HG03095 (cell line): ENCODE measurements around the gene CTAGE9.
A peak's percentile ranks its signal among the peaks of the same experiment; 100 is the strongest.
"Not testable (repeated sequence)": the region's sequence is repeated elsewhere in the genome, so short reads cannot be mapped to it uniquely, and the experiment has no call there.

ENCODE experiments used
- ATAC-seq: cut with Tn5 transposase; IDR thresholded peaks from one replicate; pipeline ENCODE4 v1.9.1; 2021; ENCODE audit warnings: moderate library complexity; ENCODE audit not compliant: unreplicated experiment

The CTAGE9 gene

GRCh38 chr6:131729550-131729949, 18.7 kb upstream of the CTAGE9 start:
- no peak for ATAC-seq

- no peak for ATAC-seq
These were observed 17.6 kb upstream of the CTAGE9 start for GRCh38 chr6:131728296-131728939.

GRCh38 chr6:131727868-131728267, 17.1 kb upstream of the CTAGE9 start:
- no peak for ATAC-seq

GRCh38 chr6:131727467-131727866, 16.6 kb upstream of the CTAGE9 start:
- ATAC-seq = no peak

- ATAC-seq = no peak
These were observed 13.3 kb upstream of the CTAGE9 start for GRCh38 chr6:131724114-131724513.

GRCh38 chr6:131721161-131721560, 10.3 kb upstream of the CTAGE9 start:
- ATAC-seq = no peak

- no peak for ATAC-seq
These were observed 7.2 kb upstream of the CTAGE9 start for GRCh38 chr6:131717836-131718542.

- not testable (repeated sequence) for ATAC-seq
These were observed 4.8 kb upstream of the CTAGE9 start for GRCh38 chr6:131715567-131715966.

GRCh38 chr6:131703905-131704304, 6.9 kb downstream of the CTAGE9 start:
- not testable (repeated sequence) for ATAC-seq

GRCh38 chr6:131700851-131701250, 10.0 kb downstream of the CTAGE9 start:
- ATAC-seq = not testable (repeated sequence)

GRCh38 chr6:131696956-131697355, 13.9 kb downstream of the CTAGE9 start:
- ATAC-seq = no peak

- ATAC-seq = peak; percentile 73
These were observed 15.9 kb downstream of the CTAGE9 start for GRCh38 chr6:131694832-131695426.

GRCh38 chr6:131693384-131693783, 17.4 kb downstream of the CTAGE9 start:
- no peak for ATAC-seq

GRCh38 chr6:131692589-131692988, 18.2 kb downstream of the CTAGE9 start:
- ATAC-seq = no peak

GRCh38 chr6:131692031-131692430, 18.8 kb downstream of the CTAGE9 start:
- ATAC-seq = no peak

GRCh38 chr6:131688286-131688685, 22.5 kb downstream of the CTAGE9 start:
- ATAC-seq = peak; percentile 66

- ATAC-seq = no peak
These were observed 23.8 kb downstream of the CTAGE9 start for GRCh38 chr6:131687022-131687421.

- ATAC-seq = peak; percentile 72
These were observed 25.5 kb downstream of the CTAGE9 start for GRCh38 chr6:131685266-131685780.

- peak; percentile 48 for ATAC-seq
These were observed 27.3 kb downstream of the CTAGE9 start for GRCh38 chr6:131683479-131683878.

GRCh38 chr6:131682442-131682841, 28.4 kb downstream of the CTAGE9 start:
- no peak for ATAC-seq

GRCh38 chr6:131681585-131681984, 29.2 kb downstream of the CTAGE9 start:
- ATAC-seq = no peak

GRCh38 chr6:131680868-131681267, 29.9 kb downstream of the CTAGE9 start:
- no peak for ATAC-seq
